Frontal cortex (tissue), 4 donors: Measurements from ENCODE around the gene PLEKHA8. TPM values are rescaled to one million over a fixed set of nuclear protein-coding genes. Genes with fewer than 3 reads are reported as not detected.

Experiments
- DNase-seq, 2 donors: peaks; one replicate each; pipeline ENCODE4 v3.0.0; 2012; ENCODE audit warnings: low spot score in 2 of 2
- FAIRE-seq: peaks from 2 replicates; lab custom pipeline; 2012; peaks lifted over from hg19 to GRCh38; lab: Jason Lieb, UNC
- total RNA-seq: library from RNA; depleted of rRNA; stranded (reverse); fragments of >200 nt; gene quantifications from one replicate; pipeline ENCODE4 v1.2.3, GENCODE V29; 2014
- donor health status: control.
- donor health status: control.
- donor health status: control.

The PLEKHA8 gene
- total RNA-seq, 1 donor from 2014 or later = 30.6 TPM

DNA sequence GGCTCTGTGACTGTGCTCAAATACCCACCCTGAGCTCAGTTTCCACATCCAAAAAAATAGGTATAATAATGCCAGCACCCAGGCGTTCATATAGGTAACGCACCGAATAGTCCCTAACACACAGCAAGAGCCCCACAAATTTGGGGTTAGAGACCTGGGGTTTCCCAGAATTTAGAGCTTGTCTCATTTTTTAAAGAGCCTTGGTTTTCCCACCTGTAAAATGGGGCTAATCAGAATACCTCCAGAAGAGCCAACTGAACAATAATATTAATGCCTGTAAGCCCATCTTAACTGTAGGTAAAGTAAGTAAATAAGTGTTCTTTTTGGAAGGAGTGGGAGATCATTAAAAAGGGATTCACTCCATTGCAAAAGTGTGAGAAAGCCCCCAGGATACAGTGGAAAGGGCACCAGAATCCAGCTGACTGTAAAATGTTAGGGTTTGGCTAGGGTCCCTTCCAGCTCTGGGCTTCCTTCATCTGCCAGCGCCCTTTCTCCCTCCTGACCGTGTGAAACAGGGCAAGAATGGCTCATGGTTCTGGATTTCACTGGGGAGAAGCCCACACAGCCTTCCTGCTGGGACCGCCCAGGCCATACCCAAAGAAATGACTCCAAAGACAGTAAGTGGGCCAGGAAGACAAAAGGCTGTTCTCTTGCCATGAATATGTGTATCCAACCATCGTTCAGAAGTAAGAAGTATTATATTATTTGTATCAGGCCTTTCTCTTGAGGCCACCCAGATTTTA lies 108.7 kb downstream of the PLEKHA8 start:
- FAIRE-seq (no peak), DNase-seq (no peak)

DNA sequence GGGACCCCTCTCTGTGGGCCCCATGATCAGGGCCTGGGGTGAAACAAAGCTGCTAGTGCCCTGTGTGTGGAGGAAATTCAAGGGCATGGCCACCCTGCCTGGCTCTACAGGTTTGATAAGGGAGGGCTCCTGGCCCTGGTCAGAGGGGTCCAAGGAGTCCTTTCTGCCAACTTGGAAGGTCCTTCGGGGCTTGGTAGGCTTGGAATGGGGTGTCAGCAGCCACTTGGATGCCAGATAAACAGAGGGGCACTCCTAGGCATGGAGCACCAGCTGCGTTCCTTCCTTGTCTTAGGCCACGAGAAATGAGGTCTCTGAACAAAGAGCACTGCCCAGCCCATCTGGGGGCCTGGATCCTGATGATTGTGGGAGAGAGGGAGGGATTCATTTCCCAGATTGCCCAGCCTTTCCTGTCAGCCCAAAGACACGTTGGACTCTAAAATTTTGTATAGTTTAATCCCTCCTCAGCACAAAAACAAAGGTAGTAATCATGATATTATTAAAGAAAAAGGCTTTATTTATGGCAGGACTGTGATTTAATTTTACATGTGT lies 111.7 kb downstream of the PLEKHA8 start:
- DNase-seq (no peak), FAIRE-seq (no peak)

- no peak for DNase-seq
- FAIRE-seq = no peak
Observed at GRCh38 chr7:30140456-30140855, 112.2 kb downstream of the PLEKHA8 start.

DNA sequence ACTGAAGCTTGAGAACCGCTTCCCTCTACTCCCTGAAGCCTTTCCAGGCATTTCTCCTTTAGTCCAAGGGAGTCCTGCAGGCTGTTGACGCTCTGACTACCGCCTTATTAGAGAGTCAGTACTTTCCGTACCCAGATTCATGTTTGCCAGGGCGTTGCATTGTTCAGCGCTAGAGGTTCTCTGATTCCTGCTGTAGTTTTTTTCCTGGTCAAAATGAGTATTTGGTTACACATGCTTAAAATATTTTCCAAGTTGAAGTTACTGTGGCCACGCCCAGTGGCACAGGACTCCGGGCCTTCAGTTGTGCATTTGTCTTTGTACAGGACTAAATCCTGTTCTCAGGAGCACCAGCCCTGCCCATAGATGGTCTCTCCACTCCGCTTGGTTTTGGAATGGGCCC lies 114.5 kb downstream of the PLEKHA8 start:
- DNase-seq (no peak), FAIRE-seq (no peak)

DNA sequence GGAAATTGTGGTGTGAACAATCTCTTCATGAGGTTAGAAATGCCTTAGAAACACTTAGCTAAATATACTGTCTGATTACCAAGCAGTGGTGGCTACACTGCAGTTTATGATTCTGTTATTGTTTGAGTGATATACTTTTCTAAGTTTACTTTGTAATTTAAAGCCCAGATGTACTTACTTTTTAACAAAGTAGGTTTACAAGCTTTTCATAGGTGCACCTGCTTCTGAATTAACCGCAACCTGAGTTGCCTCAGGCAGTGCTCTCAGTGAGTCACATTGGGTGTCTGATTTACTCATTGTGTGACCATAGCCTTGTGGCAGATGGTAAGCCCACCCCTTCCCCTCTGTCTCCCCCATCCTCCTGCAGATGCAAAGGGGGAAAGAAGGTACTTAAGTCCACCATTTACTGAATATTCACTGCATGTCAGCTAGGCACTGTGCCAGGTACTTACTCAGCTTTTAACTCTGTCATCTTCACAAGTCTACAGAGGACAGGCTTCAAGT lies 115.6 kb downstream of the PLEKHA8 start:
- FAIRE-seq = no peak
- no peak for DNase-seq

GRCh38 chr7:30144657-30145306 lies 116.6 kb downstream of the PLEKHA8 start:
- no peak for FAIRE-seq
- DNase-seq = no peak

- FAIRE-seq (no peak), DNase-seq (no peak)
Observed at GRCh38 chr7:30145426-30145970, 117.3 kb downstream of the PLEKHA8 start.

DNA sequence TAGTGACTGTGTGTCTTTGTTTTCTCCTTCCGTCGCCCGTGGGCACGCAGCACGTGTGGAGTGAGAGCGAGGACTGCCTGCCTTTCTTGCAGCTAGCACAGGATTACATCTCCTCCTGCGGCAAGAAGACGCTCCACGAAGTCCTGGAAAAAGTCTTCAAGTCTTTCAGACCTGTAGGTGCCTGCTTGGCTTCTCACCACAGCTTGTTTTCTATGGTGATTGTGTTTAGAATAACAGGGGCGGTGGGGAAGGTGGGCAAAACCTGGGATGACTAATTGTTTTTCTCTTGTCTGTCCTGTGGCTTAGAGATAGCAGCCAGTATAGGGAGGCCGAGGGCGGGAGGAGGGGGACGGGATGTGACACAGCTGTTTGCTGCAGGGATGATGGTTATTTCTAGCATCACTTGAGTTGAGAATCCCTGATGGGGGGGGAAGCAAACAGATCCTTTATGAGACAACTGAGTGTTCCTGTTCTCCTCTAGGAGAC lies 118.0 kb downstream of the PLEKHA8 start:
- FAIRE-seq (no peak), DNase-seq (no peak)

DNA sequence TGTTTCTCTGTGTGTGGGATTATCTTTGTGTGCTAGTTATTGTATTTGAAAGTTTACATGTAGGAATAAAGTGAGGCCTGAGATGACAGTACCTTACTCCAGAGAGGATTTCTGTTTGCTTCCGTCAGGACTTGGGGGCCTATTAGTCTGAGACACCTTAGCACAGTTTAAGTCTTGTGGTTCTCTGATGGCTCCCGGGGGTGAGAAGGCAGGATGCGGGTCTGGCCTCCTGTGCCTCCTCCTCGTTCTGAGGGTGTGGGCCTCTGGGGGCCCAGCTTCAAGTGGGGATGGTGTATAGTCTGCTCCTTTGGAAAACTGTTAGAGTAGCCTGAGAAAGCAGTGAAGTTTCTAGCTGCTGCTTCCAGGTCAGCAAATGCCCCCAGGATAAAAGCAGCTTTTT lies 119.0 kb downstream of the PLEKHA8 start:
- FAIRE-seq = no peak
- no peak for DNase-seq

- DNase-seq = no peak
- no peak for FAIRE-seq
Observed at GRCh38 chr7:30147785-30148184, 119.6 kb downstream of the PLEKHA8 start.

DNA sequence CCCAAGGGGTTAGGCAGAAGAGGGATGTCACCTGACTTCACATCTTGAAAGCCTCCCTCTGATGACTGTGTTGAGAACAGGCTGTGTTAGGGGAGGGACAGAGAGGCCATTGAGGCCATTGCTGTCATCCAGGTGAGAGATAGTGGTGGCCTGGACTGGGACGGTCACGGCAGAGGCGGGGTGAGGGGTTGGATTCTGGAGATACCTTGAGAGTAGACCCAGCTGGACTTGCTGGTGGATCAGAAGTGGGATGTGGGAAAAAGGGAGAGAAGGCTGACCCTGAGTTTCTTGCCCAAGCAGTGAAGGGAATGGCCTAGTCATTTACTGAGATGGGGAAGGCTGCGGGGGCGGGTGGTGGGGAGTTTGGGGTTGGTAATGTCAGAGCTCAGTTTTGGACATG lies 120.2 kb downstream of the PLEKHA8 start:
- DNase-seq = no peak
- no peak for FAIRE-seq

DNA sequence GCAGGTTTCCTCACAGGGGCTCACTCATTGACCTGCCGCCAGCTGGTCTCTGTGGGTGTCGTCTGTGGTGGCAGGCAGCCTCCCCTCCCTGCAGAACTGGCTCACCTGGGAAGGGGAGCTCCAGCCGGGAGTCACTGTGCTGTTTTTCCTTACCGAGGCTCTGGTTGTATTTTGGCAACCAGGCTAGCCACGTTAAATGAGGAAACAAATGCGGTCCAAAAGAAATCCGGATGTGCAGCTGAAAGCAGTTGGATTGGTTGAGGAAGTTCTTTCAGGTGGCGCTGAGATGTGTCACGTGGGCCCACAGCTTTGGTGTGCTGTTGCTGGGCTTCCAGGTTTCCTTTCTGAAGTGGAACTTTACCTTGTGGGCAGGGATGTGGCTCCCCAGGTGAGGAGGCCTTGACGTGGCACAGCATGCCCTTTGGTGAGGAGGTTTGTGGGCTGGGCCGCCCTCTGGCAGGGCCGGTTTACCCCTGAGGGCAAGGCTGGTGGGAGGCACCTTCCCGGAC lies 120.8 kb downstream of the PLEKHA8 start:
- no peak for FAIRE-seq
- DNase-seq = no peak

- FAIRE-seq (no peak), DNase-seq (no peak)
Observed at GRCh38 chr7:30149640-30150272, 121.5 kb downstream of the PLEKHA8 start.

- no peak for FAIRE-seq
Observed at GRCh38 chr7:30150711-30151110, 122.5 kb downstream of the PLEKHA8 start.

GRCh38 chr7:30154111-30154587 lies 125.9 kb downstream of the PLEKHA8 start:
- DNase-seq = no peak
- no peak for FAIRE-seq

More at GRCh38 chr7:30150711-30151110, 122.5 kb downstream of the PLEKHA8 start:
- no peak for DNase-seq

- no peak for FAIRE-seq
- no peak for DNase-seq
Observed at GRCh38 chr7:30155481-30155880, 127.3 kb downstream of the PLEKHA8 start.

GRCh38 chr7:30157204-30157603 lies 129.0 kb downstream of the PLEKHA8 start:
- DNase-seq (no peak), FAIRE-seq (no peak)

DNA sequence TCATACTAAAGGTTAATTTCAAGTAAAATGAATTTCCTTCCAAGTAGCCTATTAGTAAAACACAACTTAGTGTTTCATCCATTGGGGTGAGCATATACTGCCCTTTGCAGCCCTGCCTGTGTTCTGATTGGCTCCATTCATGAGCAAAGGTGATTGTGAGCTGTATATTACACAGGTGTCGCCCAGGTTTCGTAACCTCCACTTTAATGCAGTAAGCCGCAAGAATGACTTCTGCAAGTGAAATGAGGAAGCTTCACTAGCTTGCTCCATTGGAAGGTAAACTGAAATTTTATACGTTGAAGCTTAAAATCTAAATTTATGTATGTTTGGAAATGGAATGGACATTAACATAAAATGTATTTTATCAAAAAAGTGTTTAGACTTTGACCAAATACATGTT lies 131.0 kb downstream of the PLEKHA8 start:
- no peak for DNase-seq
- no peak for FAIRE-seq

GRCh38 chr7:30159698-30160143 lies 131.5 kb downstream of the PLEKHA8 start:
- no peak for DNase-seq
- no peak for FAIRE-seq

DNA sequence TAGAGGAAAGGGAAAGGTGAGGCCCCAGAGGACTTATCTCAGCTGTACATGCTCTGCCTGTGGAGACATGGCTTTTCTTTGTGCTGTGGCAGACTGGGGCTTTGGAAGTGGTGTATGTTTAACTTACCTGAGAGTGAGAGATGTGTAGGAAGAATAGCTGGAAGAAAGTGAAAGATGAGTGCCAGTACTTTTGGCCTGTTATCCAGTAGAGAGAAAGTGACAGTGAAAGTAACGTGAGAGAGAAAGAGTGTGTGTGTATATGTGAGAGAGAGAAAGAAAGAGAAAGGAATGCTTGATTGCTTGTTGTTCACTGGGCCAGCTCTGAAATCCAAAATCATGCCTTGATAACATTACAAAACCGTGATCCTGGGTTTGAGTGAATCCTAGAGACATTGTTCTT lies 132.1 kb downstream of the PLEKHA8 start:
- FAIRE-seq (no peak), DNase-seq (no peak)
